CD4-positive, alpha-beta T cell treated with Interleukin-4 for 1 hour (primary cell): ENCODE results near the gene ARMC3.
"Not testable (repeated sequence)": the region's sequence is repeated elsewhere in the genome, so short reads cannot be mapped to it uniquely, and the experiment has no call there.

ENCODE experiments used
- DNase-seq, 2 donors: peaks; one replicate each; pipeline ENCODE4 v3.0.0-alpha.2; 2020 to 2022

The ARMC3 gene

GRCh38 chr10:22927661-22928403 lies at the start of gene ARMC3:
ARMC3 (plus strand) TSS chr10:22928053; CDS start chr10:22931997, 3,944 bp downstream.
- DNase-seq: peak; percentile 74 to 81

DNA sequence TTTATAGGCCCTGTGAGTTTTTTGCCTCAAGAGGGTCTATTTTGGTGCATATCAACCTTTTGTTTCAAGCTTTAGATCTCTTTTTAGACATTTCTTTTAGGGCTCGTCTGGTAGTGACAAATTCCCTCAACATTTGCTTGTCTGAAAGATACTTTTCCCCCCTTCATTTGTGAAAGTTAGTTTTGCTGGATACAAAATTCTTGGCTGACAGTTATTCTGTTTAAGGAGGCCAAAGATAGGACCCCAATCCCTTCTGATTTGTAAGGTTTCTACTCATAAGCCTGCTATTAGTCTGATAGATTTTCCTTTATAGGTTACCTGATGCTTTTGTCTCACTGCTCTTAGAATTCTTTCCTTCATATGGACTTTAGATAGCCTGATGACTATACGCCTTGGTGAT lies 36.1 kb upstream of the ARMC3 start:
- DNase-seq: no peak

GRCh38 chr10:22893781-22894180 lies 34.1 kb upstream of the ARMC3 start:
- DNase-seq: no peak

- no peak for DNase-seq
These were observed 33.1 kb upstream of the ARMC3 start for GRCh38 chr10:22894714-22895113.

DNA sequence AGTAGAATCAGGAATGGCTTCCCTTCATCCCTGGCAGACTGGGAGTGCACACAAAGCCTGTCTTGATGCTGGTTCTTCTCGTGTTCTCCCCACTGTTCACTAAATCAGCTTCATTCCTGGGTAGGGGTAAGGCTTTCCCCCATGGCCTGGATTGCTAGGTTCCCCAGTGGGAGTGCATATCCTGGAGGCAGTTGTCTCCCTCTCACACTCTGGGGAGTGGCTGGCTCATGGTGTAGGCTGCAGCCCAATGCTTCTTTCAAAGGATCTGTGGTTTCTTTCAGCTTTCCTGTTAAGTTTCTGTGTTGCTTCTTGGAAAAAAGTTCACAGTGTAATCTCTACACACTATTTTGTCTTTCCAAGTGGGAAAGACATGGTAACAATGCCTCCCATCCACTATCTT lies 32.6 kb upstream of the ARMC3 start:
- DNase-seq: no peak

DNA sequence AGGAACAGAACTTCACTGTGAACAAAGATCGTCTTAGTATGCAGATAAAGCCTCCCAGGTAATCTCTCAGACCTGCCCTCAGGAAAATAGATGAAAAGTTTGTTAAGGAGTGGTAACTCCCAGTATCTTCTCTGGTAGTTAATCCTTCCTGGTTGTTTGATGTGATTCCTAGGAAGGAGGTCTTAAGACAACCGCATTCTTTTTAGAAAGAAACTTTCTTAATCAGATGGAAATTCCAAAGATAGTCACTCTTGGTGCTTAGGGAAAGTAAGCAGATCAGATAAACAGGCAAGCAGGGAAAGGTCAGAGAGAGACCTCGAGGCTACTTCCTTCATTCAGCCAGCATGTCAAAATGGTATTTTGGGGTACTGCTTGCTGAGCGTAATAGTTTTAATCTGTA lies 30.5 kb upstream of the ARMC3 start:
- no peak for DNase-seq

- no peak for DNase-seq
These were observed 28.5 kb upstream of the ARMC3 start for GRCh38 chr10:22899307-22899706.

GRCh38 chr10:22899775-22900174 lies 28.1 kb upstream of the ARMC3 start:
- no peak for DNase-seq

GRCh38 chr10:22900841-22901601 lies 26.8 kb upstream of the ARMC3 start:
- no peak for DNase-seq

- DNase-seq: not testable (repeated sequence)
These were observed 25.7 kb upstream of the ARMC3 start for GRCh38 chr10:22902147-22902546.

- no peak for DNase-seq
These were observed 24.2 kb upstream of the ARMC3 start for GRCh38 chr10:22903694-22904093.

GRCh38 chr10:22906767-22907166 lies 21.1 kb upstream of the ARMC3 start:
- DNase-seq: no peak

DNA sequence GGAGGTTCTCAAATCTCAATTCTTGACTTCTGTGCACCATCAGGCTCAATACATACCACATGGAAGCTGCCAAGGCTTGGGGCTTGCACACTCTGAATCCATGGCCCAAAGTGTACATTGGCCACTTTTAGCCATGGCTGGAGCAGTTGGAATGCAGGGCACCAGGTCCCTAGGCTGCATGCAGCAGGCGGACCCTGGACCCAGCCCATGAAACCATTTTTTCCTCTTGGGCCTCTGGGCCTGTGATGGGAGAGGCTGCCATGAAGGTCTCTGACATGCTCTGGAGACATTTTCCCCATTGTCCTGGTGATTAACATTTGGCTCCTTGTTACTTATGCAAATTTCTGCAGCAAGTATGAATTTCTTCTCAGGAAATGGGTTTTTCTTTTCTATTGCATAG lies 19.0 kb upstream of the ARMC3 start:
- no peak for DNase-seq

DNA sequence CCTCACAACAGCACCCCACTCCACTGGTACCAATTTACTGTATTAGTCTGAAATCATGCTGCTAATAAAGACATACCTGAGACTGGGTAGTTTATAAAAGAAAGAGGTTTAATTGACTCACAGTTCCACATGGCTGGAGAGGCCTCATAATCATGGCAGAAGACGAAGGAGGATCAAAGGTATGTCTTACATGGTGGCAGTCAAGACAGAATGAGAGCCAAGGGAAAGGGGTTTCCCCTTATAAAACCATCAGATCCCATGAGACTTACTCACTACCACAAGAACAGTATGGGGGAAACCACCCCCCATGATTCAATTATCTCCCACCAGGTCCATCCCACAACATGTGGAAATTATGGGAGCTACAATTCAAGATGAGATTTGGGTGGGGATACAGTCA lies 18.2 kb upstream of the ARMC3 start:
- not testable (repeated sequence) for DNase-seq

GRCh38 chr10:22911067-22911466 lies 16.8 kb upstream of the ARMC3 start:
- DNase-seq: no peak

DNA sequence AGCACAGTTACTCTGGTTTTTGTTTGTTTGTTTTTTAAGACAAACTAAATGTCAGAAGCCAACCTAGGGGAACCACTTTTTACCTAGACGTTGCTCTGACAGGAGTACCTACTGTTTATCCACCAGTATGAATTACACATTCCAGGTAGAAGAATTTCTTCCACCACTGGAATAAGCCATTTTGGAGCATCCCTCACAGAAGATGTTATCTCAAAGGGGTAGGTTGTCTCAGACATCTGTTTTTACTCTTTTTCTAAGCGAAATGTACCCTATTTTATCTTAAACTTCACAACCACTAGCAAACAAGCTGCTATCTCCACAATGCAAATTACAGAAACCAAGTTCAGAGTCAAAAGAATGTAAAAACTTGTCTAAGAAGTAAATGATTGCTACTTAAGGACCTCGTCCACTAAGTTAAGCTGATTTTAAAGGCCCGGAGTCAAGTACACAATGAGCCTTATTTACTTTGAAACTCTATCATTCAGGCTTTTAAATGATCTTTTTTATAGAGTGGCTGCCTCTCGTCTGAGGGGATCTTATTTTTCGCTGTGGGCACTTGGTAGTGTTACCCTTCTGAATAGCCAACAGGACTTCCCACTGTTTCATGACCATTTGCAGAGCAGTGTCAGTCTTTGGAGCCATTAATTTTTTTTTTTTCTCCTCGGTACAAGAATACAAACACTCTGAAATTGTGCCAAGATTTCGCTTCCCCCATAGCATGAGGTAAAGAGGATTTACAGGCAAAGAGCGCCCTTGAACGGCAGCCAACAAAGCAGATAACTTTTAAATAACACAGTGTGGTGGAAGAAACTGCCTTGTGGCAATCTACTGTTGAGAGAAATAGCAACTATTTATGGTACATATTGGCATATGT lies 15.7 kb upstream of the ARMC3 start:
- no peak for DNase-seq

GRCh38 chr10:22912763-22913384 lies 15.0 kb upstream of the ARMC3 start:
- DNase-seq: peak in 1 of 2 donors; percentile 39

DNA sequence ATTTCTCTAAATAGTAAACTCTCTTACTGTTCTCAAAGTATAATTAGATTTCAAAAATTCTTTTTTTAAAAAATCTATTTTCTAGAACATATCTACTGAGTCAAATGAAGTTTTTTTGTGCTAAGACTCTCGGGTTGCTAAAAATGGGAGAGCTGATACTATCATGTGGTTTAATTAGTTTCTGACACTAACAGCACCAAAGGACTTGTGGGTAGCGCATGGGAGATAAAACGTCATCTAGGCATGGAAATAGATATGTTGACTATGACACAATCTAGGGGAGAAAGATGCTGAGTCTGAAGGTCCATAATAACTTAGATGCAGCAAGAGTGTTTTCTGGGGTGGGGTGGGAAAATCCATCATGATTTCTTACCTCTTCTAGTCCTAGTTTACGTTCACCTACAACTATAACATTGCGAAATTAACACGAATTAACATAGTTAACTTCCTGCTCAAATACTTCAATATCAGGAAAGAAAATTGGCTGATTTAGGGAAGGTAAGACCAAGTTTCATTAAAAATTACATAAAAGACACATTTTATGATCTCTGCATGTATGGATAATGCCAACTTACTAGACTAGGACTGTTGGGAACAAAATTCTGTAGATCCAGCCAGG lies 14.3 kb upstream of the ARMC3 start:
- DNase-seq: peak in 1 of 2 donors; percentile 38

DNA sequence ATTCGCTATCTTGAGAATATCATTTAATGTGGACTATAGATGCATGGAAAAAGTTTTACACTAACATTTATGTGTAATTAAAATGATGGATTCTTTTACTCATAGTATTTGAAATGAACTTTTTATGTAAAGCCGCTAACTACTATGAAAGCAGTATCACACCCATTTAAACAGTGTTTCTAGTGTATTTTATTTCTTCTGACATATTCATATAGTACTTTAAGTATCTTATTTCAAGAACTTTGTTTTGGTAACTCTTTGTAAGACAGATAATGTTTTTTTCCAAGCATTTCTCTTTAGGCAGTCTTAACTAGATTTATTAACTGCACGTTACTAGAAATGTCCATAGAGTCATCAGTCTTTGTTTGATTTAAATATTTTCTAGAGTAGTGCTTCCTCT lies 12.5 kb upstream of the ARMC3 start:
- DNase-seq: no peak

DNA sequence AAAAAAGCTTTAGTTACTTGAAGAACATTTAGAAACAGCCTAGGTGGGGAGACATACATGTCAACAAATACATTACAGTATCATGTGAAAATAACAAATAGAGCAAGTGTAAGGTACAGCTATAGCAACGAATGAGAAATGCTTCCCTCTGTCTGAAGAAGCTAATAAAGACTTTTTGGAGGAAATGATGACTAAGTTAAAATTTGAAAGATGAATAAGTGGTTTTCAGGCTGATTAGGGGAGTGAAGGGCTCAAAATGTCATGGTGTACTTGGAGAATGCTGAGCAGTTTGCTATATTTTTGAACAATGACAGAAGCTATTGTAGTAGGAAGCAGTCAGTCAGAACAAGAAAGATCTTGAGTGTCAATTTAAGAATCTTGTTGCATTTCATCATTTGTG lies 2.8 kb upstream of the ARMC3 start:
- no peak for DNase-seq

DNA sequence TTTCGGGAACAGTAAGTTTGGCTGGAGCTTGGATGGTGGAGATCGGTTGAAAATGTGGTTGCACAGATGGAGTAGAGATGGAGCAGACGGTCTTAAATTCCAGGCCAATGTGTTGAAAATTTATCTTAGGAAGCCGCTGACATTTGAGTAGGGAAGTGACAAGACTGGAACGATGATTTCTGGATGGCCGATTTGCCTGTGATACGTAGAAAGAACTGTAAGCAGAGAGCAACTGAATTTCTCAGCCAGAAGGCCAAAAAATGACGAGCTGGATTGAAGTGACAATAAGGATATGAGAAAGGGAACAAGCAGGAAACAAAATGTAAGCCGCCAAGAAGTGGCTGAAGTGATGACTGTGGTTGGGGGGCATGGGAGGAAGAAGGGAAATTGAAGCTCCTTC lies 687 bp upstream of the ARMC3 start:
- no peak for DNase-seq

- not testable (repeated sequence) for DNase-seq
These were observed 1.2 kb downstream of the ARMC3 start for GRCh38 chr10:22929053-22929452.
